Measurements from ENCODE around the gene HEPACAM2.

Gene HEPACAM2

GRCh38 chr7:93212881-93213280 is 13.4 kb downstream of the HEPACAM2 start:
- peaks cover 5% of the 10 kb centered on the region for H3K27me3 ChIP-seq (ENCODE audit: insufficient read depth, poor library complexity, severe bottlenecking)
- DNase-seq (ENCODE audit: low read depth in 1 of 2, low spot score in 1 of 2): no peak
- H3K27ac ChIP-seq (replicated peaks): no peak overlapping the region
- no peak overlapping the region for H3K4me3 ChIP-seq (replicated peaks; ENCODE audit: insufficient read depth, low read length)
- TF ChIP-seq REST (IDR thresholded peaks at IDR 0.05; ENCODE audit: insufficient replicate concordance, low read depth) (no peak), POLR2AphosphoS5 (IDR thresholded peaks at IDR 0.05; ENCODE audit: low read depth) (no peak), CTCF (IDR thresholded peaks at IDR 0.05; ENCODE audit: insufficient read depth, low read length) (no peak), SPI1 (IDR thresholded peaks at IDR 0.05; ENCODE audit: borderline replicate concordance, low read depth) (no peak), GABPA (IDR thresholded peaks at IDR 0.05; ENCODE audit: low read depth) (no peak)

DNA sequence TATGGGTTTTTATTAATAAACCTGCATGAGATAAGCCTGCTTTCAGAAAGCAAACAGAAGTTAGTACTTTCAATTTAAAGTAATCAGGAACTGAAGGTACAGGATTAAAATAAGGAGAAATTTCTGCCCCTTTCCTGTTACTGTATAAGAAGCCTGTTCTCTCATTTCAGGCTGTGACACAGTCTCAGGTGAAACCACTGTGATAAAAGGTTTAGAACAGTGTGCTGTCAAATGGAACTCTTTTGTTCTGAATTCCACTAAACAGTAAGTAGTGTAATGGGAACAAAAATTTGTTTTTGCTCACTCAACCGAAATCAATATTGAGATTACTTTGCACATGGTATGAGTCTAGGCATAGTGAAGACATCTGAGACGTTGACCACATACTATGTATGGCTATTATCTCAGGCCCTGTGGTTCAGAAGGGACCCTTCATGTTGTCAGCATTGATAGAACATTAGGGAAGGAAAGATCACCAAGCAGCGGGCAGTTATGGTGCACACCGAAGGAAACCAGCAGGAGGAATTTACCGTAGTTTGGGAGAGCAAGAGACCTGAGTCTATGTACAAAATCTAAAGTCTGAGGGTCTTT is 14.9 kb downstream of the HEPACAM2 start:
- DNase-seq (ENCODE audit: low read depth in 1 of 2, low spot score in 1 of 2): no peak
- TF ChIP-seq CTCF (IDR thresholded peaks at IDR 0.05; ENCODE audit: insufficient read depth, low read length) (no peak), REST (IDR thresholded peaks at IDR 0.05; ENCODE audit: insufficient replicate concordance, low read depth) (no peak), POLR2AphosphoS5 (IDR thresholded peaks at IDR 0.05; ENCODE audit: low read depth) (no peak), SPI1 (IDR thresholded peaks at IDR 0.05; ENCODE audit: borderline replicate concordance, low read depth) (no peak), GABPA (IDR thresholded peaks at IDR 0.05; ENCODE audit: low read depth) (no peak)
- Histone ChIP-seq H3K27me3 (ENCODE audit: insufficient read depth, poor library complexity, severe bottlenecking) (peaks cover 6% of the 10 kb centered on the region), H3K4me3 (replicated peaks; ENCODE audit: insufficient read depth, low read length) (no peak overlapping the region), H3K27ac (replicated peaks) (no peak overlapping the region)

- TF ChIP-seq SPI1 (IDR thresholded peaks at IDR 0.05; ENCODE audit: borderline replicate concordance, low read depth) (no peak), POLR2AphosphoS5 (IDR thresholded peaks at IDR 0.05; ENCODE audit: low read depth) (no peak), REST (IDR thresholded peaks at IDR 0.05; ENCODE audit: insufficient replicate concordance, low read depth) (no peak), CTCF (IDR thresholded peaks at IDR 0.05; ENCODE audit: insufficient read depth, low read length) (no peak), GABPA (IDR thresholded peaks at IDR 0.05; ENCODE audit: low read depth) (no peak)
- H3K27me3 ChIP-seq (ENCODE audit: insufficient read depth, poor library complexity, severe bottlenecking): peaks cover 4% of the 10 kb centered on the region
- H3K4me3 ChIP-seq (replicated peaks; ENCODE audit: insufficient read depth, low read length): no peak overlapping the region
- no peak for DNase-seq (ENCODE audit: low read depth in 1 of 2, low spot score in 1 of 2)
- H3K27ac ChIP-seq (replicated peaks): no peak overlapping the region
These were observed 21.2 kb downstream of the HEPACAM2 start for GRCh38 chr7:93205046-93205445.

Measured in HL-60 (cell line).